Measurements from ENCODE around the gene HNRNPA3.
"Not testable (repeated sequence)": the region's sequence is repeated elsewhere in the genome, so short reads cannot be mapped to it uniquely, and the experiment has no call there.

HNRNPA3 gene

GRCh38 chr2:177234267-177234666, 21.7 kb downstream of the HNRNPA3 start:
- no peak for DNase-seq
- TF ChIP-seq POLR2A (IDR thresholded peaks at IDR 0.05; ENCODE audit: low read length) (no peak), GATA1 (IDR thresholded peaks at IDR 0.05; ENCODE audit: low read depth, low read length) (no peak)

GRCh38 chr2:177235855-177236437, 23.4 kb downstream of the HNRNPA3 start:
- TF ChIP-seq POLR2A (IDR thresholded peaks at IDR 0.05; ENCODE audit: low read length) = no peak
- TF ChIP-seq GATA1 (IDR thresholded peaks at IDR 0.05; ENCODE audit: low read depth, low read length) = no peak

GRCh38 chr2:177237932-177238331, 25.3 kb downstream of the HNRNPA3 start:
- DNase-seq = no peak
- TF ChIP-seq POLR2A (IDR thresholded peaks at IDR 0.05; ENCODE audit: low read length) (no peak), GATA1 (IDR thresholded peaks at IDR 0.05; ENCODE audit: low read depth, low read length) (no peak)

More at GRCh38 chr2:177235855-177236437, 23.4 kb downstream of the HNRNPA3 start:
- DNase-seq = no peak

GRCh38 chr2:177239053-177239452, 26.5 kb downstream of the HNRNPA3 start:
- TF ChIP-seq POLR2A (IDR thresholded peaks at IDR 0.05; ENCODE audit: low read length) (no peak), GATA1 (IDR thresholded peaks at IDR 0.05; ENCODE audit: low read depth, low read length) (no peak)

GRCh38 chr2:177239932-177240630, 27.5 kb downstream of the HNRNPA3 start:
- TF ChIP-seq GATA1 (IDR thresholded peaks at IDR 0.05; ENCODE audit: low read depth, low read length) (no peak), POLR2A (IDR thresholded peaks at IDR 0.05; ENCODE audit: low read length) (no peak)
- DNase-seq = no peak

More at GRCh38 chr2:177239053-177239452, 26.5 kb downstream of the HNRNPA3 start:
- DNase-seq = no peak

- no peak for DNase-seq
- no peak for TF ChIP-seq POLR2A (IDR thresholded peaks at IDR 0.05; ENCODE audit: low read length)
- no peak for TF ChIP-seq GATA1 (IDR thresholded peaks at IDR 0.05; ENCODE audit: low read depth, low read length)
These were observed 29.1 kb downstream of the HNRNPA3 start for GRCh38 chr2:177241711-177242120.

- DNase-seq = no peak
- TF ChIP-seq GATA1 (IDR thresholded peaks at IDR 0.05; ENCODE audit: low read depth, low read length) (no peak), POLR2A (IDR thresholded peaks at IDR 0.05; ENCODE audit: low read length) (no peak)
These were observed 29.8 kb downstream of the HNRNPA3 start for GRCh38 chr2:177242121-177242987.

GRCh38 chr2:177243073-177243472, 30.5 kb downstream of the HNRNPA3 start:
- TF ChIP-seq GATA1 (IDR thresholded peaks at IDR 0.05; ENCODE audit: low read depth, low read length) (no peak), POLR2A (IDR thresholded peaks at IDR 0.05; ENCODE audit: low read length) (no peak)
- DNase-seq = no peak

GRCh38 chr2:177243476-177243875, 30.9 kb downstream of the HNRNPA3 start:
- no peak for DNase-seq
- TF ChIP-seq POLR2A (IDR thresholded peaks at IDR 0.05; ENCODE audit: low read length) = no peak
- TF ChIP-seq GATA1 (IDR thresholded peaks at IDR 0.05; ENCODE audit: low read depth, low read length) = no peak

- no peak for TF ChIP-seq POLR2A (IDR thresholded peaks at IDR 0.05; ENCODE audit: low read length)
- DNase-seq = no peak
These were observed 31.7 kb downstream of the HNRNPA3 start for GRCh38 chr2:177244244-177244771.

- DNase-seq = no peak
- TF ChIP-seq POLR2A (IDR thresholded peaks at IDR 0.05; ENCODE audit: low read length) (no peak), GATA1 (IDR thresholded peaks at IDR 0.05; ENCODE audit: low read depth, low read length) (no peak)
These were observed 32.4 kb downstream of the HNRNPA3 start for GRCh38 chr2:177245010-177245422.

- no peak for DNase-seq
- TF ChIP-seq GATA1 (IDR thresholded peaks at IDR 0.05; ENCODE audit: low read depth, low read length) = no peak
- TF ChIP-seq POLR2A (IDR thresholded peaks at IDR 0.05; ENCODE audit: low read length) = no peak
These were observed 33.4 kb downstream of the HNRNPA3 start for GRCh38 chr2:177246000-177246399.

- DNase-seq = not testable (repeated sequence)
These were observed 34.0 kb downstream of the HNRNPA3 start for GRCh38 chr2:177246523-177247030.

- no peak for DNase-seq
- no peak for TF ChIP-seq POLR2A (IDR thresholded peaks at IDR 0.05; ENCODE audit: low read length)
- no peak for TF ChIP-seq GATA1 (IDR thresholded peaks at IDR 0.05; ENCODE audit: low read depth, low read length)
These were observed 35.2 kb downstream of the HNRNPA3 start for GRCh38 chr2:177247693-177248262.

Measured in erythroblast (primary cell).